HL-60 (cell line): ENCODE measurements around the gene CYSLTR2.

Source experiments
- DNase-seq, 2 experiments: peaks; one replicate each; pipeline ENCODE4 v3.0.0-alpha.2; 2010 to 2020; ENCODE audit warnings: low read depth in 1 of 2, low spot score in 1 of 2
- H3K27ac ChIP-seq: fragments of 250-450 bp; sonication (Bioruptor Pico); replicated peaks from 2 replicates; pipeline ENCODE4 v1.5.1; 2020; ENCODE audit warnings: mild to moderate bottlenecking, moderate library complexity
- H3K27me3 ChIP-seq: fragments of 250-450 bp; sonication (Bioruptor Pico); 2 replicates; pipeline ENCODE4 v1.5.1; 2021; ENCODE audit warnings: mild to moderate bottlenecking, moderate library complexity; ENCODE audit not compliant: insufficient read depth, poor library complexity, severe bottlenecking
- H3K4me3 ChIP-seq: replicated peaks from 2 replicates; pipeline ENCODE4 v1.5.1; 2011; ENCODE audit warnings: mild to moderate bottlenecking, control low read depth, low read length; ENCODE audit not compliant: insufficient read depth
- GABPA ChIP-seq: IDR thresholded peaks from 2 replicates; pipeline ENCODE4 v1.6.1; 2012; ENCODE audit warnings: low read depth
- POLR2AphosphoS5 ChIP-seq: IDR thresholded peaks from 2 replicates; pipeline ENCODE4 v1.6.1; 2012; ENCODE audit warnings: low read depth
- REST ChIP-seq: IDR thresholded peaks from 2 replicates; pipeline ENCODE4 v1.6.1; 2012; ENCODE audit warnings: low read depth; ENCODE audit not compliant: insufficient replicate concordance
- SPI1 ChIP-seq: IDR thresholded peaks from 2 replicates; pipeline ENCODE4 v1.6.1; 2012; ENCODE audit warnings: low read depth, mild to moderate bottlenecking, borderline replicate concordance
- TF ChIP-seq, protein P1 (sequence below): IDR thresholded peaks from one replicate; pipeline ENCODE4 v1.5.1; 2011; ENCODE audit warnings: low read length, control low read depth, inconsistent platforms; ENCODE audit not compliant: insufficient read depth

The CYSLTR2 gene

DNA sequence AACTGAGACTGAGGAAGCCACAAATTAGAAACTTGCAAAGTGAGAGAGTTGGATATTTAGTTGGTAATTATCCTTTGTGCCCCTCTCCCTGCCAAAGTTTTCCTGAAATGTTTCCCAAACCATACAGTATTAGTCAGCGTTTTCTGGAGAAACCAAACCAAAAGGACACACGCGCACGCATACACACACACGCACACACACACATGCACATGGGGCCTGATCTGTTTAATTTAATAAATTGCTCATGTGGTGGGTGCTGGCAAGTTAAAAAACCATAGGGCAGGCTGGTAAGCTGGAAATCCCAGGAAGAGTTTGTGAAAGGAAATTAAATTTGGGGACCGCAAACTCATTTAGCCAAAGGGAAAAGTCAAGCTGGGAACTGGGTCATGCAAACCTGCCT lies 11.7 kb upstream of the CYSLTR2 start:
- H3K27me3 ChIP-seq: no peaks in the 10 kb centered on the region
- no peak overlapping the region for H3K27ac ChIP-seq
- no peak for DNase-seq
- no peak overlapping the region for H3K4me3 ChIP-seq
- TF ChIP-seq, protein P1, sequence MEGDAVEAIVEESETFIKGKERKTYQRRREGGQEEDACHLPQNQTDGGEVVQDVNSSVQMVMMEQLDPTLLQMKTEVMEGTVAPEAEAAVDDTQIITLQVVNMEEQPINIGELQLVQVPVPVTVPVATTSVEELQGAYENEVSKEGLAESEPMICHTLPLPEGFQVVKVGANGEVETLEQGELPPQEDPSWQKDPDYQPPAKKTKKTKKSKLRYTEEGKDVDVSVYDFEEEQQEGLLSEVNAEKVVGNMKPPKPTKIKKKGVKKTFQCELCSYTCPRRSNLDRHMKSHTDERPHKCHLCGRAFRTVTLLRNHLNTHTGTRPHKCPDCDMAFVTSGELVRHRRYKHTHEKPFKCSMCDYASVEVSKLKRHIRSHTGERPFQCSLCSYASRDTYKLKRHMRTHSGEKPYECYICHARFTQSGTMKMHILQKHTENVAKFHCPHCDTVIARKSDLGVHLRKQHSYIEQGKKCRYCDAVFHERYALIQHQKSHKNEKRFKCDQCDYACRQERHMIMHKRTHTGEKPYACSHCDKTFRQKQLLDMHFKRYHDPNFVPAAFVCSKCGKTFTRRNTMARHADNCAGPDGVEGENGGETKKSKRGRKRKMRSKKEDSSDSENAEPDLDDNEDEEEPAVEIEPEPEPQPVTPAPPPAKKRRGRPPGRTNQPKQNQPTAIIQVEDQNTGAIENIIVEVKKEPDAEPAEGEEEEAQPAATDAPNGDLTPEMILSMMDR: no peak
- TF ChIP-seq POLR2AphosphoS5 (no peak), GABPA (no peak), SPI1 (no peak), REST (no peak)

DNA sequence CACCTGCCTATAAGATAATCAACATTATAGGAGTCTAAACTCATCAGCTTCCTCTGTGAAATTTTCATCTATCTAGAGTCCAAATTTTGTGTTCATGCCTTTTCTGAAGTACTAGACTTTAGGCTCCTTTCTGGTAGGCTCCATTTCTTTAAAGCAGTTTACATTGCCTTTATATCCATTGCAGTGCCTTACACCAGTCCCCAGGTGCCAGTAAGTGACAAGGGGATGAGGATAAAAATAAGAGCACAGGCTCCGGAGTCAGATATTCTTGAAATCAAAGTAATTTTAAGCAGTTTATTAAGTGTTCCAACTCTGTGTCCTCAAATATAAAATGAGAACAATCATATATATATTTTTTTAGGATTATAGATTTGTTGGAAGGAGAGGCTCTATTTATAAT lies 10.6 kb upstream of the CYSLTR2 start:
- TF ChIP-seq REST (no peak), SPI1 (no peak), POLR2AphosphoS5 (no peak), GABPA (no peak)
- TF ChIP-seq, protein P1: no peak

GRCh38 chr13:48644141-48644540 lies 9.6 kb upstream of the CYSLTR2 start:
- Histone ChIP-seq H3K27ac (no peak overlapping the region), H3K4me3 (no peak overlapping the region), H3K27me3 (no peaks in the 10 kb centered on the region)
- no peak for DNase-seq
- TF ChIP-seq SPI1: no peak

More for the DNA sequence above, 10.6 kb upstream of the CYSLTR2 start:
- H3K27me3 ChIP-seq: no peaks in the 10 kb centered on the region
- H3K27ac ChIP-seq: no peak overlapping the region
- no peak overlapping the region for H3K4me3 ChIP-seq
- DNase-seq: no peak

DNA sequence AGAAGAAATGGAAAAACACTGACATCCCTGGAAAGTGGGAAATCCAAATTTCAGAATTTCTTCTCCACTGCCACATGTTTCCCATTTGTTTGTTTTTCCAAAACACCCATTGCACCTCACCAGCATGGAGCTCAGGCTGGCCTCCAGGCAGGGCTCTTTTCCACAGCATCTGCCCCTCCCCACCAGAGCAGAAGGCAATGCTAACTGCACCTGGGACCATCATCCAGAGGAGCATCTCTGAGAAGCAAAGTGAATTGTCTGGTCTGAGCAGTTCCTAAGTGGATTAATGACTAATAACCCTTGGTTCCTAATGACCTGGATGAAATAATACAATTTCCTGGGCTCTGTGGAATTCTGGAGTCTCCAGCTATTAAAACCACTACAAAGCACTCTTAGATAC lies 8.8 kb upstream of the CYSLTR2 start:
- TF ChIP-seq, protein P1: no peak
- TF ChIP-seq POLR2AphosphoS5: no peak
- TF ChIP-seq REST: no peak
- TF ChIP-seq SPI1: no peak
- no peak for TF ChIP-seq GABPA
- Histone ChIP-seq H3K27me3 (no peaks in the 10 kb centered on the region), H3K27ac (no peak overlapping the region), H3K4me3 (no peak overlapping the region)
- no peak for DNase-seq
